GM23338 (cell line): ENCODE measurements around the gene BBLN.

Experiments
- CTCF ChIP-seq, 2 experiments: fragments of 200-600 bp in 1 of 2; sonication (generic) in 1 of 2; conservative IDR thresholded peaks; 2 replicates each; pipeline versions ENCODE4 v1.5.1 to v1.6.1; 2016 to 2017; ENCODE audit warnings: antibody characterized with exemption in 2 of 2, low read depth in 2 of 2, mild to moderate bottlenecking in 2 of 2, moderate library complexity in 1 of 2
- ETS1 ChIP-seq: IDR thresholded peaks from 2 replicates; pipeline ENCODE4 v1.6.1; 2016; ENCODE audit warnings: antibody characterized with exemption
- EZH2 ChIP-seq: fragments of 200-600 bp; sonication (generic); IDR thresholded peaks from one replicate; pipeline ENCODE4 v1.8.0; 2017; ENCODE audit warnings: antibody characterized with exemption, mild to moderate bottlenecking, low read depth; ENCODE audit not compliant: unreplicated experiment
- EZH2phosphoT487 ChIP-seq: fragments of 200-600 bp; sonication (generic); IDR thresholded peaks from one replicate; pipeline ENCODE4 v1.8.1; 2018; ENCODE audit warnings: antibody characterized with exemption; ENCODE audit not compliant: unreplicated experiment
- JUNB ChIP-seq: IDR thresholded peaks from one replicate; pipeline ENCODE4 v1.6.1; 2016; ENCODE audit warnings: antibody characterized with exemption; ENCODE audit not compliant: unreplicated experiment
- POLR2AphosphoS5 ChIP-seq: IDR thresholded peaks from 2 replicates; pipeline ENCODE4 v1.6.1; 2016; ENCODE audit warnings: antibody characterized with exemption, low read depth
- REST ChIP-seq: IDR thresholded peaks from one replicate; pipeline ENCODE4 v1.6.1; 2018; ENCODE audit warnings: antibody characterized with exemption; ENCODE audit not compliant: unreplicated experiment
- STAT1 ChIP-seq: IDR thresholded peaks from one replicate; pipeline ENCODE4 v1.6.1; 2016; ENCODE audit warnings: antibody characterized with exemption; ENCODE audit not compliant: unreplicated experiment
- ZNF462 ChIP-seq: fragments of 250-450 bp; sonication (Bioruptor Pico); IDR thresholded peaks from 2 replicates; pipeline ENCODE4 v1.5.0; 2020; ENCODE audit warnings: mild to moderate bottlenecking, moderate library complexity

GRCh38 chr9:128203024-128203706 is 43.1 kb downstream of the BBLN start, which contains the start of gene DNM1:
- peak; percentile 49 to 78 for TF ChIP-seq CTCF (conservative IDR thresholded peaks at IDR 0.05; ENCODE audit: low read depth in 2 of 2)
- TF ChIP-seq EZH2: no peak
- no peak for TF ChIP-seq EZH2phosphoT487
- peak; percentile 66 for TF ChIP-seq POLR2AphosphoS5
- no peak for TF ChIP-seq JUNB
- TF ChIP-seq ETS1: peak; percentile 46; the same call in 1 of the 2 replicates
- TF ChIP-seq ZNF462 (CRISPR knock-in tag): no peak
- no peak for TF ChIP-seq STAT1
- TF ChIP-seq REST: no peak
